HG03025 (cell line): ENCODE measurements around the gene CARD11.
A peak's percentile ranks its signal among the peaks of the same experiment; 100 is the strongest.

Experiments
- ATAC-seq: cut with Tn5 transposase; IDR thresholded peaks from one replicate; pipeline ENCODE4 v1.9.1; 2021; ENCODE audit warnings: mild to moderate bottlenecking, moderate library complexity; ENCODE audit not compliant: unreplicated experiment, low FRiP score

The CARD11 gene

DNA sequence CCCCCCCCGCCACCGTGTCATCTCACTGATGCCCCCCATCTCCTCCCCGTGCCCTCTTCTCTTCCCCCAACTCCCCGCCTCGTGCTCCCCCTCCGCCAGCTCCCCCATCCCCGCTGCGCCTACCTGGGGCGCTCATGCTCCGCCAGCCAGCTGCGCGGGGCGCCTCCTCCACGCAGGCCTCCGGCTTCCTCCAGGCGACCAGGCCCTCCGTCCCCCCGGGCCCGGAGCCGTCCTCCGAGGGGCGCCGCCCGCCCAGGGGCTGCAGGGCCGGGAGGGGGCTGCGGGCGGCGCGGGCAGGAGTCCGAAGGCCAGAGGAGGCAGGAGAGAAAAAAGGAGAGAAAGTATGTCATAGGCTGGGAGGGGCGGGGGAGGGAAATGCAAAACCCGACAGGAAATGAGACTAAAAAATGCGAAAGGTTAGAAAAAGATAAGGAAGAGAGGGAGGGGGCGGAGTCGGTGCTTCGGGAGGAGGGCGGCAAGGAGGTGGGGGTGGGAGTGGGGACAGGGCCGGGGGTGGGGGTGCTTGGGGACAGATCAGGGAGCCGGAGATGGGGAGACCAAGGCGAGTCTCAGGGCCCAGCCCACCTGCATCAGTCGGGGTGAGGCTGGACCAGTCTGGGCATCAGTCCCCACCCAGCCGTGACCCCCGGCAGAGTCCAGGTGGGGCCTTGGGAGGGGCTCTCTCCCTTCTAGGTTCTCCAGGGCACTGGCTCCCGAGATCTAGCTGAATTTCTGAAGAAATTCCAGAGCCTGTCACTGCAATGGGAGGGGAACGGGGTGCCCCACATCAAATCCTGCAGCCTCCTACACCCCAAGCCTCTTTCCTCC, at the start of gene CARD11:
Gene CARD11, minus strand, starts transcription at position 324 of the 828 bp plus-strand sequence. CDS start 85,361 bp downstream, outside the sequence.
- peak; percentile 22 for ATAC-seq

DNA sequence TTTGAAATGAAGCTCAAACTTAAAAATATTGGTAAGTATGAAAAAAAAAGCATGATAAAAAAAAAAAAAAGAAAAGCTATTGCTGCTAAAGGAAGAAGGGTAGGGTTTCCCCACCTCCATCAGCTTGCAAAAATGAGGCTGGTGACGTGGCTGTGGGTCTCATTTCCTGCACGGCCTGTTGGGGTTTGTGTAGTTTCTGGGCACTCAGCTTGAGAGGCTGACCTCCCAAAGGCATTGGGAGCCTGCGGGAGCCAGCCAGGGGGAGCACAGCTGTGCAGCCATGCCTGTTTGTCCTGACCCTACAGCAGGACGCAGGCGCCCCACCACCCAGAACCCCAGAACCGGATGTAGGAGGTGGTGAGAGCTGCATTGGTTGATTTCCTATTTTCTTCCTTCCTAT, 48.8 kb upstream of the CARD11 start:
- ATAC-seq = peak; percentile 56

DNA sequence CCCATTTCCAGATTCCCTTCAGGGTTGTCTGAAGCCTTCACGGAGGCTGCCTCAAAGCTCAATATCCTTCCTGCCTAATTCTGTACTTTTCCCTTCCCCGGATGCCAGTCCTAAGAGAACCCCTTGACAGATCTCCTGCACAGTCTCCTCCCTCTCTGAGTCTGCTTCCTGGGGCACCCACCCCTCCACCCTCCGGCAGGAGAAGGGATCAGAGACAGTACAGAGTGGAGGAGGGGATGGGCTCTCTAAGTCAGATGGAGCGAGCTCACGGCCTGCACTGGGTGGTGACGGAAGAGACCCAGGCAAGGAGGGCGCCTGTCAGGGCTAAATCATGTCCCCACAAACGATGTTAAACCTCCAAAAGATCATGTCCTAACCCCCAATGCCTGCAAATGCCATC, 48.0 kb upstream of the CARD11 start:
- ATAC-seq = no peak

DNA sequence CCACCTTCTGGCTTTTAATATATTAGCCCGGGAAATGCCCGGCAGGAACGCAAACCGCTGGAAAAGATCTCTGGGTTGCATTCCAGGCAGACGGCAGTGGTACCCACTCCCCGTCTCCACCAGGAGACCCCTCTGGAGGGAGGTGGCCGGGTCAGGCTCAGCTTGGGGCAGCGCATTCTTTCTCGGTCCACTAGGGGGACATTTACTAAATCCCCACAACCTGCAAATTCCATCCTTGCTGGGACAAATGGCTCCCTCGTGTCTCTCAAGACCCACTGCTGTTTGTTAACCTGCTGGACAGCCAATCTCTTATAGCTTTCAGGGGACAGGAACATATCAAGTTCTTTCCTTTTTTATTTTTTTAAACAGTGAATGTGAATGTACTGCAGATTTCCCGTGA, 45.8 kb upstream of the CARD11 start:
- ATAC-seq = no peak

DNA sequence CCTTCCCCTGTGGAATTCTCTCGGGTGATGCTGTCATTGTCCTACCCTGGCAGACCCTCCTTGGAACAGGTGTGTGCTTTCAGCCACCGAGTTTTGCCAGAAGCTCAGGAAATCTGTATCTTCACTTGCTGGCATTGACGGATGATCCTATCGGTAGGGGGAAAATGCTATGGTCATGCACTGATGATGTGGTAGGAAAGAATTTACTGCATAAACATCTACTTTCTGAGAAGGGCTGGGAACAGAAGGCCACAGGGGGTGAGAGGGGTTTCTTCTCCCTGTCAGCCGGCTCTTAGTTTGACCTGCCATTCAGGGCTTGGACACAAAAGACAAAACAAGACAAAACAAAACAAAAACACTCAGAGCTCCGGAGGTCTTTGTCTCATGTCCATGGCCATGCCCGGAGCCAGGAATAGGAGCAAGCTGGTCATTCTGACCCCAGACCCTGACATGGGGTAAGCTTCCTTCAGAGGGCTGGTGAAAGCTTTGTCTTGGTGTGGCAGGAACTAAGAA, 43.6 kb upstream of the CARD11 start:
- no peak for ATAC-seq

DNA sequence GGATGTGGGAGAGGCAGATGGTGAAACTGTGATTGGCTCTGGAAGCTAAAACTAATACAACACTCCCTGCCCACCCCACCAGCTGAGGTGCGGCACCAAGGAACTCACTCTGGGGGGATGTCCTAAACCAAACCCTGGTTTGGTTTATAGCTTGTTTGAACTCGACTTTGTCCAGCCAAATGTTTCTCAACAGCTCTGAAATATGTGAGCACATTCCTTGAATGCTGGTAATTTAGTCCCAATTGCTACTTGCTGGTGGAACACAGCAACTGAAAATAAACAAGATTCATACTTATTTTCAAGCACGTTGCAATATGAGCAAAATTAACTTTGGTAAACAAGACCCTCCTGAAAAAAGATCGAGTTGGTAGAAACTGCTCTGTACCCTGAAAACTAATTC, 39.7 kb upstream of the CARD11 start:
- no peak for ATAC-seq

DNA sequence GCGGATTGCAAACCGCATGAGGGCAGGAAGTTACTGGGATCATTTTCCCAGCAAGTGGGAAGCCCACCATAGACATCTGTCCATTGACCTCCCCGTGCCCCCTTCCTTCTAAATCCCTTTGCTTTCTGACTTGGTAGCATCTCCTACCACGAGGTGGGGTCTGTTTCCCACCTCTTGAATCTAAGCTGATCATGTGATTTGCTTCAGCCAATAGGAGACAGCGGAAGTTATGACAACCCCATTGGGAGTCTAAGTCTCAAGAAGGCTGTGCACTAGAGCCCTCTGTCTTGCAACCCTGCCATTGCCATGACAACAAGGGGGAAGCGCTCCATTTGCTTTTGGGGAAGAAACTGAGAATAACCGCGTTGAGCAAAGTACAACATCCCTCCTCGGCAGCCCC, 39.2 kb upstream of the CARD11 start:
- no peak for ATAC-seq

DNA sequence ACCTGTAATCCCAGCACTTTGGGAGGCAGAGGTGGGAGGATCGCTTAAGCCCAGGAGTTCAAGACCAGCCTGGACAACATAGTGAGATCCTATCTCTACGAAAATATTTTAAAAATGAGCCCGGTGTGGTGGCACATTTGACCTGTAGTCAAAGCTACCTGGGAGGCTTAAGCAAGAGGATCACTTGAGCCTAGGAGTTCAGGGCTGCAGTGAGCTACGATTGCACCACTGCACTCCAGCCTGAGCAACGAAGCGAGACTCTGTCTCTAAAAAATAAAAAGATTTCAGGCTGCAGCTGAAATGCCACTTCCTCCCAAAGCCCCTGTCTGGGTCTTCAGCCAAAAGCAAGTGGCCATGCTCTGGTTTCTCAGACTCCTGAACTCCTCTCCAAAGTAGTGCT, 38.7 kb upstream of the CARD11 start:
- no peak for ATAC-seq

DNA sequence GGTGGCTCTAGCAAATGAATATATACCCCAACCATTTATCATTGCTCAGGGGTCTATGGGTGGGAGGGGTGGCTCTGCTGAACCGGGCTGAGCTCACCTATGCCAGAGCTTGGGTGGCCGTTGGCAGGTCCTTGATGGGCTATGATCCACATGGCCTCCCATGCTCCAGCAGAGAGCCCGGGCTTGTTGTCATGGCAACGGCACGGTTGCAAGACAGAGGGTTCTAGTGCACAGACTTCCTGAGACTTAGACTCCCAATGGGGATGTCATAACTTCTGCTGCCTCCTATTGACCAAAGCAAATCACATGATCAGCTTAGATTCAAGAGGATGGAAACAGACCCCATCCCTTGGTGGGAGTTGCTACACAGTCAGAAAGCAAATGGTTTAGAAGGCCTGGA, 36.4 kb upstream of the CARD11 start:
- ATAC-seq = no peak

DNA sequence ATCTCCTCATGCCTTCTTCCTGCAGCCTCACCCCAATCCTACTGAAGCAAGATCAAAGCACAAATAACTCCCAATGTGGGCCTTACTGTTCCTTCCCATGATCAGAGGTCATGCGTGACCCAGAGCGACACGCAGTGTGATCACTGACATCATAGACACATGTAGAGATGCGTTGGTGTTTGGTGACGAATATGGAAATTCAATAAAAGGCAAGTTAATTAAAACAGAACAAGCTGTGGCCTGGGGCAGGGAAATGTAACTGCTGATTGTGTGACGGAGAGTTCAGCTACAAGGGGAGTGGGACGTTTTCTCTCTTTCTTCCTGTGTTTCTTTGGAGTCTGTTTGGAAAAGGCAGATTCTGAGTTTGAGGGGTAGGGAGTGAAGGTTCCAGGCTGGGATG, 34.8 kb upstream of the CARD11 start:
- ATAC-seq = no peak

DNA sequence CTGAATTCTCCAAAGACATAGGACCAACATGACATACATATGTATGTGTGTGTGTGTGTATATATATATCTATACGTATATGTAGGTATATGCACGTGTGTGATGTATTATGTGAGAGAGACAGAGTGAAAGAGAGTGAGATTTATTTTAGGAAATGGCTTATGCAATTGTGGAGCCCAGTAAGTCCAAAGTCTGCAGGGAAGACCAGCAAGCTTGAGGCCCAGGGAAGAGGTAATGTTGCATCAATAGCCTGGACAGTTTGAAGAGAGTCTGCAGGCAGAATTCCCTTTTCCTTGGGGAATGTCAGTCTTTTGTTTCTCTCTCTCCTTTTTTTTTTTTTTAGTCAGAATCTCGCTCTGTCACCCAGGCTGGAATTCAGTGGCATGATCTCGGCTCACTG, 33.0 kb upstream of the CARD11 start:
- no peak for ATAC-seq

DNA sequence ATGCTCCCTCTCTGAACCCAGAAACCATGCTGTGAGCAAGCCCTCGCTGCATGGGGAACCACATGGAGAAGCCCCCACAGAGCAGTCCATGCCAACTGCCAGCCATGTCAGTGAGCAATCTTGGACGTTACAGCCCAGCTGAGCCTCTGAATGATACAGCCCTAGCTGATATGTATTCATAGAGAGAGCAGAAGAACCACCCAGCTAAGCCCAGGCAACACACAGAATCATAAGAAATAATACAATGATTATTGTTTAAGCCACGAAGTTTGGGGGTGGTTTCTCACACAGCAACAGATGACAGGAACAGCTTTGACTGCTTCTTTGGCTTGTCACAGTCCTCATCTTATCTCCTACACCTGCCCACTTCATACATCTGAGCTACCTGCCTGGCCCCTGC, 32.5 kb upstream of the CARD11 start:
- ATAC-seq = no peak

DNA sequence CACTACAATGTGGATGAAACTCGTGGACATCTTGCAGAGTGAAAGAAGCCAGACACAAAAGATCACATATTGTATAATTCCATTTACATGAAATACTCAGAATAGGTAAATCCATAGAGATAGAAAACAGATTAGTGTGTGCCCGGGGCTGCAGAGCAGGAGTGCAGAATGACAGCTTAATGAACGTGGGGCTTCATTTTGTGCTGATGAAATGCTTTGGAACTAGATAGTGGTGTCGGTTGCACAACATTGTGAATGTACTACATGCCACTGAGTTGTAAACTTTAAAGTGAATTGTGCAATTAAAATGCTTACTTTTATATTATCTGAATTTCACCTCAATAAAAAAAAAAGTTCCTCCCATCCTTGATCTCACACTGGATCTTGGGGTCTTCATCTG, 31.8 kb upstream of the CARD11 start:
- ATAC-seq = no peak

DNA sequence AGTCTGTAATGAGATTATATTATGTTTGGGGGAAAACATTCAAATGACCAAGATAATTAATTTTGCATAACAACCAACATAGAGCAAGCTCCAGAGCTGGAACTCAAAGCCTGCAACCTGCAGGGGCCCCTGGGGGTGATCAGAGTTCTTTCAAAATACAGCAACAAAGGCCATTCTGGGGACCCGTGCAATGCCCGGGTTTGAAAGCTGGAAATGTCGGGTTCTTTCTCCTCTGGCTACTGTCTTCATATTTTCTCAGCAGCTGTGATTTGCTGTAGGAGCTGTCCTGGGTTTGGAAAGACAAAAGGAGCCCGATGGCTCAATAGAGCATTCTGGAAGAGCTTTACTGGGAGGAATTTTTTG, 30.8 kb upstream of the CARD11 start:
- no peak for ATAC-seq

DNA sequence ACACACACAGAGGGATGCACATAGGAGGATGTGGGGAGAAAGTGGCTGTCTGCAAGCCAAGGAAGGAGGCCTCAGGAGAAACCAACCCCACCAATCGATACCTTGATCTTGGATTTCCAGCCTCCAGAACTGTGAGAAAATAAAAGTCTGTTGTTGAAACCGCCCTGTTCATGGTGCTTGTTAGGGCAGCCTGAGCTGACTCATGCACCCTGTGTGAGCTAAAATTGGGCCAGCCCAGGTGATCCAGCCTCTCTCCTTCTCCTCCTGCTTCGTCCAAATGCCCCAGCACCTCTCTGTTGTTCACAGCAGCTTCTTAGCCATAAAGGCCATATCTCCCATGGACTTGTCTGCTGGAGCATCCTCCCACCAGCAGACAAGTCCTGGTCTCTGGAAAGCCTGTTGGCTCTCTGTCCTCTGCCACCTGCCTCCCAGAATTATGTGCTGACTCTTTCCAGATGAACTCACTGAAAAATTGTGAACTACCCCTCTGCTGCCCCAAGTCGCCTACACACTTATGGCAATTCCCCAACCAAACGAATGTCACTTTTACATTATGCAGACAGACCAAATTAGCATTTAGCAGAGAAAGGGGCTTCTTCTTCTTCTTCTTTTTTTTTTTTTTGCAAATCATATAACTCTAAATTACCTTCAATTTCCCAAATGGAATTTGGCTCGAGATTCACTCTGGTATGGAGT, 30.2 kb upstream of the CARD11 start:
- ATAC-seq = no peak

DNA sequence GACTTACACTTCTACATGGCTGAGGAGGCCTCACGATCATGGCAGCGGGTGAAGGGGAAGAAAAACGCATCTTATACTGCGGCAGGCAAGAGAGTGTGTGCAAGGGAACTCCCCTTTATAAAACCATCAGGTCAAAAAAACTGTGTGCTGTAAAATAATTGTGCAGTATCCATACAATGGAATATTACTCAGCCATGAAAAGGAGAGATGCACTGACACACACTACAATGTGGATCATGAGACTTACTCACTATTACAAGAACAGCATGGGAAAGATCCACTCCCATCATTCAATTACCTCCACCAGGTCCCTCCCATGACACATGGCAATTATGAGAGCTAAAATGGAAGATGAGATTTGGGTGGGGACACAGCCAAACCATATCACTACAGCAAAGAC, 27.2 kb upstream of the CARD11 start:
- no peak for ATAC-seq

DNA sequence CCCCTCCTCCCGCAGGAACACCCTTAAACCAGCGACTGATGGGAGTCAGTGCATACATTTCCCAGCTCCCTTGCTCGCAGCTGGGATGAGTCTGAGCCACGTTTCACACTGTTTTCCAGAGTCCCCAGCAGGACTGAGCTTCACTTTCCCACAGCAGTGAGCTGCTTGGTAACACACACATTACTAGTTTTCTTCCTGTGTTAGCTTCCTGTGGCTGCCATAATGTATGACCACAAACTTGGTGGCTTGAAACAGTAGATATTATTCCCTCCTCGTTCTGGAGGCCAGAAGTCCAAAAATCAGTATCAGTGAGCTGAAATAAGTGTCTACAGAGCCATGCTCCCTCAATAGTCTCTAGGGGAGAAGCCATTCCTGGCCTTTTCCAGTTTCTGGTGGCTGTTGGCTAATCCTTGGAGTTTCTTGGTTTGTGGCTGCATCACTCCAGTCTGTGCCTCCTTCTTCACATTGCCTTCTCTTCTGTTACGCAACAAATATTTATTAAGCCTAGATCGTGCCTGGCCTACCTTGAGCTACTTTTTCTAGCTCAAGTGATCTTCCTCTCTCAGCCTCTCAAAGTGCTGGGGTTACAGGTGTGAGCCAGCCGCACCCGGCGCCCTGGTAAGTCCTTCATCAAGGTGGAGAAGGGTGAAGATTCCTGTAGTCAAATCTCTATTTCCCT, 26.2 kb upstream of the CARD11 start:
- ATAC-seq = no peak

DNA sequence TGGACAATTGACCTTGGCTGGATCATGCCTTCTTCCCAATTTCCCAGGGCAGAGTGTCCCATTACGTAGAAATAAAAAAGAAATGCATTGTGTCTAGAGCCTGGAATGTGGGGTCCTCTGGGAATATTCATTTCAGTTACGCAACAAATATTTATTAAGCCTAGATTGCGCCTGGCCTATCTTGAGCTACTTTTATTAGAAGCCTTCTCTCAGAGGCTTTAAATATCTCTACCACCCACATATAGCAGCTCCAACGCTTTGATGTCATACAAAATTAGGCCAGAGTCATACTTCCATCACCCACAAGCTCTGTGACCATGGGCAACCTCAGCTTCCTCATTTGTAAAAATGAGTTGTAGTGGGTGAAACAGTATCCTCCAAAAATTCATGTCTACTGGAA, 24.9 kb upstream of the CARD11 start:
- ATAC-seq = no peak

DNA sequence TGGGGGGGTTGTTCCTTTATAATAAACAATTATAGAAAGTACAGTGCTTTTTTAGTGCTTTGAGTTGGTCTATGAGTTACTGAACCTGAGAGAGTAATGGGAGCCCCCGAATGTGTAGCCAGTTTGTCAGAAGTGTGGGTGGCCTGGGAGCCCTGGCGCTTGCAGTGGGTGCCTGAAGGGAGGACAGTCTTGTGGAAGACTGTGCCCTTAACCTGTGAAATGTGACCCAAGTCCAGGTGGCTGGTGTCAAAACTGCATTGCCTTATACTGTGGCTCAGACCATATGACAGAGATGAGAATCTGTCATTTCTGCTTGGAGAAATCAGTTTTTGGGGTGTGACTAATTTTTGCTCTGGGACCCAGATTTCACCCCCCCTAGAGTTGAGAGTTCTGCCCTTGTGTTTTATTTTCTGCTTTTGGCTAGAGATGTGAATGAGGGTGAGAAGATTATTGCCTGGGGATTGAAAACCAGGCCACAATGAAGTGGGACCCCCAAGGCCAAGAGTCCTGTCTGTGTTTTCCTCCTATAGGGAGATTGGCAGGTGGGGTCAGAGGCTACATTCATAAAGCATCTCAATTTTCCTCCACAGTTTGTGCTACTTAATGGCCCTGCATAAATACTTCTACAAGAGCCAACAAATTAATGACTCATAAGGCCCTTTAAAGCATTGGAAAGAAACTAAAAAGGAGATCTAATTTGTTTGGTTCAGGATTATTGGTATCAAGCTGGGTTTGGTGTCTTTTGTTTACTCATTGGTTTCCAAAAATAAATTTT, 24.1 kb upstream of the CARD11 start:
- ATAC-seq = no peak

DNA sequence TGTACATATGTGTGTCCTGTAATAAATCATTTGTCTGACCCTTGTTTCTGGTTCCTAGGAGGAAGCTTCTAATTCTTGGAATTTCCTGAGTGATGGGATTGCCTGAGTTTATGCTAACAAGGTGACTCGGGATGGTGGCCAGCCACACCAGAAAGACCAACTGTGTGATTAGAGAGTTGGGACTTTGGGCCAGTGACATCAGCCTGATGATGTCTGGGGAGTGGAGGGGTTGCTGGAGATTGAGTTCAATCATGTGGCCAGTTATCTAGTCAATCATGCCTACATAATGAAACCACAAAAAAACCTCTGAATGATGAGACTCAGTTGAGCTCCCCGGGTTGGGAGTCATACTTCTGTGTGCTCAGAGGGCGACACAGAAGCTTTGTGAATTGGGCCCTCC, 23.5 kb upstream of the CARD11 start:
- no peak for ATAC-seq

DNA sequence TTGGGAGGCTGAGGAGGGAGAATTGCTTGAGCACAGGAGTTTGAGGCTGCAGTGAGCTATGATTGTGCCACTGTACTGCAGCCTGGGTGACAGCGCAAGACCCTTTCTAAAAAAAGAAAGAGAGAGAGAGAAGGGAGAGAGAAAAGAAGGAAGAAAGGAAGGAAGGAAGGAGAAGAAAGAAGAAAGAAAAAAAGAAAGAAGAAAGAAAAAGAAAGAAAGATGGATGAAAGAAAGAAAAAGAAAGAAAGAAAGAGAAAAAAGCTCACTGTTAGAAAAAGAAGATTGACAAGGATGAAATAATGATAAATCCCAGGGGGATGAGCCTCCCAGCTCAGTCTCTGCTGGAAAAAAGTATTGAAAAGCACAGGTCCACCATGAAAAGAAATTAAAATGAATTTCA, 22.8 kb upstream of the CARD11 start:
- no peak for ATAC-seq
